ENCODE data around the gene C2CD2. TPM values are rescaled to one million over a fixed set of nuclear protein-coding genes. Genes with fewer than 3 reads are reported as not detected.

The C2CD2 gene
- total and polyA plus RNA-seq, 10 of the 15 experiments (the other 5 are each of a cell fraction or from before 2014, with no cell fraction given), result 2.2 to 30.9 (median 9.9) TPM

DNA sequence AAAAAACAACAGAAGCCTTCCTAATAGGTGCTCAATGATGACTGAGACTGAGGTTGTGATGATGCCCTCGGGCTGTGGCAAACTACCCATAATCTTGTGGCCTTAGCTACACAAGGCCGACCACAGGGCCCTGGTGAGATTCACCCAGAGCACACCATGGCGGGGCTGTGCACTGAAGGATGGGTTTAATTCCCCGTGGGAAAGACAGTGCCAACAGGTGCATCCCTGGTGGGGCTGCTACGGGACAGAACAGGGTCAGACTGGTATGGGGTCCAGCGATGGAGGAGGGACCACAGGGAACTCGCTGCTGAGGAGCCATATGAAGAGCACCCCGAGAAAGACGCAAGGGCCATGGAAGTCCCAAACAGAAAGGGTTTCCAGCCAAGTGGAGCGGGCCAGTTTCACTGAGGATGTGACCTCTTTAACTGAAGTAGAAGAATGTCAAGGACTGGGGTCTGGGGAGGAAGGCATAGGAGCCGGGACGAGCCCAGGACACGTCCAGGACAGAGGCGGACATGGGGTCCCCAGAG, 96.0 kb downstream of the C2CD2 start (continued):
- TF ChIP-seq NR2C2 (IDR thresholded peaks at IDR 0.05; ENCODE audit: borderline replicate concordance, control insufficient read depth, insufficient read length, low read depth), result no peak
- TF ChIP-seq SIN3A (IDR thresholded peaks at IDR 0.05; ENCODE audit: low read depth, low read length), result no peak
- TF ChIP-seq SP1 (IDR thresholded peaks at IDR 0.05; ENCODE audit: low read depth, low read length), result no peak
- TF ChIP-seq RAD51 (IDR thresholded peaks at IDR 0.05), result no peak
- TF ChIP-seq IKZF2 (IDR thresholded peaks at IDR 0.05), result no peak
- no peak for TF ChIP-seq ZNF24 (IDR thresholded peaks at IDR 0.05)
- no peak for TF ChIP-seq BHLHE40 (IDR thresholded peaks at IDR 0.05; ENCODE audit: borderline replicate concordance in 1 of 2, low read depth in 2 of 2, low read length in 1 of 2)

DNA sequence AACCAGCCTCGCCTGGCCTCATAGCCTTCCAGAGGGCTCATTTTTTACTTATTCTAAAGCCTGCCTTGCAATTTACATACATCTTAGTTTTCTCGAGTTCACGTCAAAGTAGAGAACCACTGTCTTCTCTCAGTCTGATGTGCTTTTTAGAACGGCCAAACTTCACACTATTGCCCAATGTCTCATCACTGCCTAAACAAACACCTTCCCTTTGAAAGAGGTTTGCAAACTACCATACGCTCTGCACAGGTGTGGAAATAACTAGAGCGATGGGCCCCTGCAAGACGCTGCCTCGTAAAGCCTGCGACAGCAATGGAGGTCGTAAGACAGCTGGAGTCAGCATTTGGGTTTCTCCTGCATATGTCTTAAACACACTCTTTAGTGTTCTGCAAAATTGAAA, 97.2 kb downstream of the C2CD2 start:
- BruUV-seq (replicated peaks), result no TSS peak
- H3K4me3 ChIP-seq, result no peak overlapping the region
- RAD21 ChIA-PET (ENCODE audit: unreplicated experiment), result no interaction called here
- no peaks in the 10 kb centered on the region for H3K27me3 ChIP-seq (replicated peaks in 1 of 2; ENCODE audit: control insufficient read depth in 2 of 2, insufficient read depth in 2 of 2, low read length in 1 of 2)
- CTCF ChIA-PET, result no interaction called here
- WGBS (ENCODE audit: insufficient coverage, insufficient replicate concordance, low lambda C conversion rate, missing lambda C conversion rate), result 98% methylated on average over 10 of the region's 10 CpGs
- DNase-seq (ENCODE audit: low read depth, low spot score) (no peak), FAIRE-seq (no peak), ATAC-seq (no peak)
- H3K9ac ChIP-seq (ENCODE audit: control insufficient read depth, insufficient read depth, low read length), result no peak overlapping the region
- no peak overlapping the region for H2AFZ ChIP-seq (ENCODE audit: control insufficient read depth, low read depth, low read length)
- H3K9me3 ChIP-seq (replicated peaks; ENCODE audit: control insufficient read depth, insufficient read depth, low read length), result no peaks in the 10 kb centered on the region
- peaks cover 25 to 33% of the 10 kb centered on the region in 2 experiments for H3K36me3 ChIP-seq (ENCODE audit: control insufficient read depth in 2 of 2, insufficient read depth in 2 of 2, low read length in 1 of 2)
- peaks cover 7% of the 10 kb centered on the region for H3K79me2 ChIP-seq (ENCODE audit: control insufficient read depth, insufficient read depth, low read length)
- H3K27ac ChIP-seq (ENCODE audit: control insufficient read depth, insufficient read depth), result no peak overlapping the region
- no peak overlapping the region for H3K4me2 ChIP-seq (ENCODE audit: control insufficient read depth, insufficient read depth)
- peaks cover 5% of the 10 kb centered on the region for H3K4me1 ChIP-seq (ENCODE audit: control insufficient read depth, insufficient read depth, low read length)
- in situ Hi-C loops (cut with MboI), result no loop called here
- SMC1A ChIA-PET (ENCODE audit: uncharacterized antibody, unreplicated experiment), result interaction anchor here (0.6 to 1.6 kb wide), 2 partner anchors 9 to 23 kb away, joined by 3 to 4 read pairs; no protein-coding TSS in a partner anchor
- H4K20me1 ChIP-seq (ENCODE audit: control insufficient read depth, insufficient read depth), result no peaks in the 10 kb centered on the region
- intact Hi-C loops (cut with micrococcal nuclease; ENCODE audit: unreplicated experiment), result no loop called here
- POLR2A ChIA-PET, result no interaction called here
- TF ChIP-seq NFYA (IDR thresholded peaks at IDR 0.05; ENCODE audit: borderline replicate concordance, low read depth, low read length), result no peak
- TF ChIP-seq STAT1 (conservative IDR thresholded peaks at IDR 0.05), result no peak
- TF ChIP-seq, protein P1, sequence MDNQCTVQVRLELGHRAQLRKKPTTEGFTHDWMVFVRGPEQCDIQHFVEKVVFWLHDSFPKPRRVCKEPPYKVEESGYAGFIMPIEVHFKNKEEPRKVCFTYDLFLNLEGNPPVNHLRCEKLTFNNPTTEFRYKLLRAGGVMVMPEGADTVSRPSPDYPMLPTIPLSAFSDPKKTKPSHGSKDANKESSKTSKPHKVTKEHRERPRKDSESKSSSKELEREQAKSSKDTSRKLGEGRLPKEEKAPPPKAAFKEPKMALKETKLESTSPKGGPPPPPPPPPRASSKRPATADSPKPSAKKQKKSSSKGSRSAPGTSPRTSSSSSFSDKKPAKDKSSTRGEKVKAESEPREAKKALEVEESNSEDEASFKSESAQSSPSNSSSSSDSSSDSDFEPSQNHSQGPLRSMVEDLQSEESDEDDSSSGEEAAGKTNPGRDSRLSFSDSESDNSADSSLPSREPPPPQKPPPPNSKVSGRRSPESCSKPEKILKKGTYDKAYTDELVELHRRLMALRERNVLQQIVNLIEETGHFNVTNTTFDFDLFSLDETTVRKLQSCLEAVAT (IDR thresholded peaks at IDR 0.05), result no peak
- no peak for TF ChIP-seq HDAC2 (IDR thresholded peaks at IDR 0.05)
- no peak for TF ChIP-seq EZH2 (IDR thresholded peaks at IDR 0.05; ENCODE audit: borderline replicate concordance, control insufficient read depth, low read depth, low read length)
- no peak for TF ChIP-seq POLR2A (IDR thresholded peaks at IDR 0.05; ENCODE audit: low read depth, low read length)
- TF ChIP-seq ESRRA (IDR thresholded peaks at IDR 0.05; ENCODE audit: low read length), result no peak
- TF ChIP-seq ZBTB11 (CRISPR knock-in tag; IDR thresholded peaks at IDR 0.05), result no peak
- no peak for TF ChIP-seq PML (IDR thresholded peaks at IDR 0.05; ENCODE audit: low read length)
- TF ChIP-seq HDGF (IDR thresholded peaks at IDR 0.05), result no peak
- no peak for TF ChIP-seq RCOR1 (conservative IDR thresholded peaks at IDR 0.05; ENCODE audit: low read depth, low read length)
- TF ChIP-seq, protein P2, sequence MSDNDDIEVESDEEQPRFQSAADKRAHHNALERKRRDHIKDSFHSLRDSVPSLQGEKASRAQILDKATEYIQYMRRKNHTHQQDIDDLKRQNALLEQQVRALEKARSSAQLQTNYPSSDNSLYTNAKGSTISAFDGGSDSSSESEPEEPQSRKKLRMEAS (IDR thresholded peaks at IDR 0.05; ENCODE audit: low read depth, low read length), result no peak

All from GM12878 (cell line).